ENCODE measurements around the gene NR1H3. TPM values are rescaled to one million over a fixed set of nuclear protein-coding genes. Genes with fewer than 3 reads are reported as not detected.
A peak's percentile ranks its signal among the peaks of the same experiment; 100 is the strongest.

NR1H3 gene
- total and polyA plus RNA-seq, 5 donors, result 22.9 to 42.2 (median 32.6) TPM

GRCh38 chr11:47280860-47281259 lies 23.1 kb downstream of the NR1H3 start:
- H3K9me3 ChIP-seq (ENCODE audit: control insufficient read depth, low read length), result no peaks in the 10 kb centered on the region
- no peak overlapping the region for H3K4me3 ChIP-seq (ENCODE audit: low read length)
- DNase-seq, result no peak
- H3K27ac ChIP-seq (ENCODE audit: low read length), result peak overlapping the region; percentile 15
- ATAC-seq, result no peak
- intact Hi-C loops (cut with DNase I), result no loop called here
- no peaks in the 10 kb centered on the region for H3K27me3 ChIP-seq (ENCODE audit: control insufficient read depth, insufficient read depth)
- peaks cover 2% of the 10 kb centered on the region for H3K4me1 ChIP-seq (ENCODE audit: control insufficient read depth, insufficient read depth, low read length)
- whole genome bisulfite sequencing, result 73% methylated on average over 5 of the region's 5 CpGs

GRCh38 chr11:47282462-47282861 lies 24.7 kb downstream of the NR1H3 start:
- no peak overlapping the region for H3K27ac ChIP-seq (ENCODE audit: low read length)
- H3K9me3 ChIP-seq (ENCODE audit: control insufficient read depth, low read length), result no peaks in the 10 kb centered on the region
- H3K4me3 ChIP-seq (ENCODE audit: low read length), result no peak overlapping the region
- H3K4me1 ChIP-seq (ENCODE audit: control insufficient read depth, insufficient read depth, low read length), result peaks cover 2% of the 10 kb centered on the region
- 94% methylated on average over 7 of the region's 7 CpGs for WGBS
- ATAC-seq, result no peak
- no peak for DNase-seq
- intact Hi-C loops (cut with DNase I), result no loop called here
- H3K27me3 ChIP-seq (ENCODE audit: control insufficient read depth, insufficient read depth), result no peaks in the 10 kb centered on the region

GRCh38 chr11:47284151-47284550 lies 26.4 kb downstream of the NR1H3 start:
- H3K27ac ChIP-seq (ENCODE audit: low read length), result no peak overlapping the region
- no peaks in the 10 kb centered on the region for H3K27me3 ChIP-seq (ENCODE audit: control insufficient read depth, insufficient read depth)
- 90% methylated on average over 4 of the region's 4 CpGs for WGBS
- DNase-seq (no peak), ATAC-seq (no peak)
- H3K4me1 ChIP-seq (ENCODE audit: control insufficient read depth, insufficient read depth, low read length), result peaks cover 4% of the 10 kb centered on the region
- no peaks in the 10 kb centered on the region for H3K9me3 ChIP-seq (ENCODE audit: control insufficient read depth, low read length)
- H3K4me3 ChIP-seq (ENCODE audit: low read length), result no peak overlapping the region
- intact Hi-C loops (cut with DNase I), result no loop called here

GRCh38 chr11:47285969-47286770 lies 28.4 kb downstream of the NR1H3 start:
- WGBS, result 88% methylated on average over 13 of the region's 13 CpGs

GRCh38 chr11:47288066-47288465 lies 30.3 kb downstream of the NR1H3 start:
- DNase-seq (no peak), ATAC-seq (peak; percentile 70 to 81)
- Histone ChIP-seq H3K4me1 (ENCODE audit: control insufficient read depth, insufficient read depth, low read length) (peaks cover 4% of the 10 kb centered on the region), H3K4me3 (ENCODE audit: low read length) (no peak overlapping the region), H3K9me3 (ENCODE audit: control insufficient read depth, low read length) (no peaks in the 10 kb centered on the region), H3K27me3 (ENCODE audit: control insufficient read depth, insufficient read depth) (no peaks in the 10 kb centered on the region), H3K27ac (ENCODE audit: low read length) (peak overlapping the region; percentile 88)
- intact Hi-C loops (cut with DNase I), result no loop called here
- WGBS, result 72% methylated on average over 5 of the region's 5 CpGs

More at GRCh38 chr11:47285969-47286770, 28.4 kb downstream of the NR1H3 start:
- peak overlapping the region; percentile 59 for H3K27ac ChIP-seq (ENCODE audit: low read length)
- no peaks in the 10 kb centered on the region for H3K27me3 ChIP-seq (ENCODE audit: control insufficient read depth, insufficient read depth)
- H3K4me3 ChIP-seq (ENCODE audit: low read length), result no peak overlapping the region
- intact Hi-C loops (cut with DNase I), result no loop called here
- DNase-seq (no peak), ATAC-seq (peak; percentile 18 to 40)
- H3K4me1 ChIP-seq (ENCODE audit: control insufficient read depth, insufficient read depth, low read length), result peaks cover 4% of the 10 kb centered on the region
- no peaks in the 10 kb centered on the region for H3K9me3 ChIP-seq (ENCODE audit: control insufficient read depth, low read length)

- no peak for DNase-seq
These were observed 32.1 kb downstream of the NR1H3 start for GRCh38 chr11:47289856-47290255.

GRCh38 chr11:47295385-47295784 lies 37.6 kb downstream of the NR1H3 start:
- H3K4me3 ChIP-seq (ENCODE audit: low read length), result no peak overlapping the region
- intact Hi-C loops (cut with DNase I), result no loop called here
- no peaks in the 10 kb centered on the region for H3K27me3 ChIP-seq (ENCODE audit: control insufficient read depth, insufficient read depth)
- no peak overlapping the region for H3K27ac ChIP-seq (ENCODE audit: low read length)
- H3K9me3 ChIP-seq (ENCODE audit: control insufficient read depth, low read length), result no peaks in the 10 kb centered on the region
- 95% methylated on average over 5 of the region's 5 CpGs for WGBS
- DNase-seq, result no peak
- no peaks in the 10 kb centered on the region for H3K4me1 ChIP-seq (ENCODE audit: control insufficient read depth, insufficient read depth, low read length)
- no peak for ATAC-seq

More at GRCh38 chr11:47289856-47290255, 32.1 kb downstream of the NR1H3 start:
- intact Hi-C loops (cut with DNase I), result no loop called here
- Histone ChIP-seq H3K9me3 (ENCODE audit: control insufficient read depth, low read length) (no peaks in the 10 kb centered on the region), H3K4me3 (ENCODE audit: low read length) (no peak overlapping the region), H3K27me3 (ENCODE audit: control insufficient read depth, insufficient read depth) (no peaks in the 10 kb centered on the region), H3K4me1 (ENCODE audit: control insufficient read depth, insufficient read depth, low read length) (peaks cover 4% of the 10 kb centered on the region), H3K27ac (ENCODE audit: low read length) (no peak overlapping the region)
- 93% methylated on average over 15 of the region's 15 CpGs for WGBS
- ATAC-seq, result no peak

- DNase-seq (no peak), ATAC-seq (no peak)
- intact Hi-C loops (cut with DNase I), result no loop called here
- Histone ChIP-seq H3K9me3 (ENCODE audit: control insufficient read depth, low read length) (no peaks in the 10 kb centered on the region), H3K27ac (ENCODE audit: low read length) (no peak overlapping the region), H3K4me3 (ENCODE audit: low read length) (no peak overlapping the region), H3K4me1 (ENCODE audit: control insufficient read depth, insufficient read depth, low read length) (no peaks in the 10 kb centered on the region), H3K27me3 (ENCODE audit: control insufficient read depth, insufficient read depth) (no peaks in the 10 kb centered on the region)
- 91% methylated on average over 4 of the region's 4 CpGs for WGBS
These were observed 38.2 kb downstream of the NR1H3 start for GRCh38 chr11:47296045-47296444.

GRCh38 chr11:47299078-47299477 lies 41.3 kb downstream of the NR1H3 start:
- Histone ChIP-seq H3K9me3 (ENCODE audit: control insufficient read depth, low read length) (no peaks in the 10 kb centered on the region), H3K4me3 (ENCODE audit: low read length) (no peak overlapping the region), H3K4me1 (ENCODE audit: control insufficient read depth, insufficient read depth, low read length) (no peaks in the 10 kb centered on the region), H3K27me3 (ENCODE audit: control insufficient read depth, insufficient read depth) (no peaks in the 10 kb centered on the region), H3K27ac (ENCODE audit: low read length) (no peak overlapping the region)
- DNase-seq, result no peak
- intact Hi-C loops (cut with DNase I), result no loop called here
- WGBS, result 98% methylated on average over 3 of the region's 3 CpGs
- no peak for ATAC-seq

GRCh38 chr11:47302853-47303252 lies 45.1 kb downstream of the NR1H3 start:
- WGBS, result 100% methylated on average over 1 of the region's 1 CpG
- Histone ChIP-seq H3K4me3 (ENCODE audit: low read length) (no peak overlapping the region), H3K9me3 (ENCODE audit: control insufficient read depth, low read length) (no peaks in the 10 kb centered on the region), H3K27ac (ENCODE audit: low read length) (no peak overlapping the region), H3K27me3 (ENCODE audit: control insufficient read depth, insufficient read depth) (no peaks in the 10 kb centered on the region), H3K4me1 (ENCODE audit: control insufficient read depth, insufficient read depth, low read length) (peaks cover 13% of the 10 kb centered on the region)
- intact Hi-C loops (cut with DNase I), result no loop called here
- ATAC-seq (no peak), DNase-seq (no peak)

- peaks cover 13% of the 10 kb centered on the region for H3K4me1 ChIP-seq (ENCODE audit: control insufficient read depth, insufficient read depth, low read length)
These were observed 48.1 kb downstream of the NR1H3 start for GRCh38 chr11:47305734-47306483.

More at GRCh38 chr11:47305734-47306483, 48.1 kb downstream of the NR1H3 start:
- 70% methylated on average over 3 of the region's 3 CpGs for WGBS
- DNase-seq, result peak; percentile 59 to 86 (median 82)
- intact Hi-C loops (cut with DNase I), result no loop called here
- H3K4me3 ChIP-seq (ENCODE audit: low read length), result no peak overlapping the region
- H3K27ac ChIP-seq (ENCODE audit: low read length), result peak overlapping the region; percentile 94
- no peaks in the 10 kb centered on the region for H3K27me3 ChIP-seq (ENCODE audit: control insufficient read depth, insufficient read depth)
- H3K9me3 ChIP-seq (ENCODE audit: control insufficient read depth, low read length), result no peaks in the 10 kb centered on the region
- ATAC-seq, result peak; percentile 92 to 96

Data from right cardiac atrium (tissue), 5 donors.